Measurements from ENCODE around the gene THSD7B.

THSD7B gene

DNA sequence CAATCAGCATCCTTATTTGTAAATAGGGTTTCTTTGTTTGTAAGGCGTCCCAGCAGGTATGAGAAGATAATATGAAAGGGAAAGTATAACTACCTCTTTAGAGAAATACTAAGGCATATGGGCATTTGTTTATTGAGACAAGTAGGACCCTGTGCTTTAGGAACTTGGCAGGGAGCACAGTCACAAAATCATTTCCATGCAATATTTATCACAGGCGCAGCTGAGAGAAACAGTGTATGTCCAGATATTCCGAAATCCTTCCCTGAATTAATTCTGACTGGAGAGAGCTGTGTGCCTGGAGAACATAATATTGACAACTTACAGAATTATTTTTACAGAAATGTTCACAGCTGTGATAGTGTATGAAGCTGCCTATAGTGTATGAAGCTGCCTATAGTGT is 416.7 kb downstream of the THSD7B start:
- Histone ChIP-seq H3K27ac (ENCODE audit: low read depth, low read length) (no peak overlapping the region), H3K4me3 (ENCODE audit: low read length) (no peak overlapping the region), H4K20me1 (ENCODE audit: control insufficient read depth, insufficient read depth, low read depth, low read length) (no peaks in the 10 kb centered on the region), H3K4me2 (ENCODE audit: low read length) (no peak overlapping the region), H3K9me2 (replicated peaks; ENCODE audit: control insufficient read depth, low read length) (no peaks in the 10 kb centered on the region), H3K4me1 (ENCODE audit: control insufficient read depth, low read length) (no peaks in the 10 kb centered on the region), H3F3A (ENCODE audit: control insufficient read depth, insufficient read depth) (no peaks in the 10 kb centered on the region), H3K27me3 (ENCODE audit: control insufficient read depth, low read length) (no peaks in the 10 kb centered on the region), H3K9me3 (ENCODE audit: control insufficient read depth, insufficient read depth, low read length) (no peaks in the 10 kb centered on the region), H3K79me2 (ENCODE audit: control insufficient read depth, low read length) (no peaks in the 10 kb centered on the region), H3K36me3 (ENCODE audit: control insufficient read depth, low read length) (no peaks in the 10 kb centered on the region)
- TF ChIP-seq EZH2phosphoT487 (IDR thresholded peaks at IDR 0.05; ENCODE audit: borderline replicate concordance, low read length) = no peak
- TF ChIP-seq, protein P1, sequence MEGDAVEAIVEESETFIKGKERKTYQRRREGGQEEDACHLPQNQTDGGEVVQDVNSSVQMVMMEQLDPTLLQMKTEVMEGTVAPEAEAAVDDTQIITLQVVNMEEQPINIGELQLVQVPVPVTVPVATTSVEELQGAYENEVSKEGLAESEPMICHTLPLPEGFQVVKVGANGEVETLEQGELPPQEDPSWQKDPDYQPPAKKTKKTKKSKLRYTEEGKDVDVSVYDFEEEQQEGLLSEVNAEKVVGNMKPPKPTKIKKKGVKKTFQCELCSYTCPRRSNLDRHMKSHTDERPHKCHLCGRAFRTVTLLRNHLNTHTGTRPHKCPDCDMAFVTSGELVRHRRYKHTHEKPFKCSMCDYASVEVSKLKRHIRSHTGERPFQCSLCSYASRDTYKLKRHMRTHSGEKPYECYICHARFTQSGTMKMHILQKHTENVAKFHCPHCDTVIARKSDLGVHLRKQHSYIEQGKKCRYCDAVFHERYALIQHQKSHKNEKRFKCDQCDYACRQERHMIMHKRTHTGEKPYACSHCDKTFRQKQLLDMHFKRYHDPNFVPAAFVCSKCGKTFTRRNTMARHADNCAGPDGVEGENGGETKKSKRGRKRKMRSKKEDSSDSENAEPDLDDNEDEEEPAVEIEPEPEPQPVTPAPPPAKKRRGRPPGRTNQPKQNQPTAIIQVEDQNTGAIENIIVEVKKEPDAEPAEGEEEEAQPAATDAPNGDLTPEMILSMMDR (IDR thresholded peaks at IDR 0.05; ENCODE audit: low read depth, low read length, poor library complexity, severe bottlenecking) = no peak

DNA sequence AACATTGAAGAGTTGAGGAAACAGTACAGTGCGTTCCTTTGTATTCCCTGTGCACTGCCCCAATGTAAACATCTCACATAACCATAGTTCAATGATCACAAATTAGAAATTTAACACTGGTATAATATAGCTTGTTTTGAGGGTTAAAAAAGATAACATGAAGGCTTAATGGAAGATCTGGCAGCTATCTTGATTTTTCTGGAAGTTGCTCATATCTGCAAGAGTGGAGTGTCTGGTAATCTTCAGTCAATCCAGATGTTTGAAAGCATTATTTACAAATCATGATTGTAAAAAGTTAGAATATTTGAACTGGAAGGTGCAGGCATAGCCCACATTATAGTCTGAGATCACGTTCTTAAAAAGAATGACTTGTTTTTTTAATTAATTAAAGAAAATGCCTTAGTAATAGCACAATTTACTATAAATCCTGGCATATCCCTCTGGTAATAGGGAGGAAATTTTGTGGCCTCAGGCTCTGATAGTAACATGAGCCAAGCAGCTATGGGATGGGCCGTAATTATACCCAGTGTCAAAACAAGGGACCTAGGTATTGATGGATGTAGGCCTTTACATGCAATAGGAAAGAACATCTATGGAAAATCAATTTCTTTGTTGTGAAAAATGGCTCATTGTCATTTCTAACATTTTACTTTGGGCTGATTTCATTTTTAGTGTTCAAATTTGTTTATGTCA is 418.0 kb downstream of the THSD7B start:
- Histone ChIP-seq H3F3A (ENCODE audit: control insufficient read depth, insufficient read depth) (no peaks in the 10 kb centered on the region), H3K4me3 (ENCODE audit: low read length) (no peak overlapping the region), H3K4me1 (ENCODE audit: control insufficient read depth, low read length) (no peaks in the 10 kb centered on the region), H3K79me2 (ENCODE audit: control insufficient read depth, low read length) (no peaks in the 10 kb centered on the region), H3K9me3 (ENCODE audit: control insufficient read depth, insufficient read depth, low read length) (no peaks in the 10 kb centered on the region), H3K9me2 (replicated peaks; ENCODE audit: control insufficient read depth, low read length) (no peaks in the 10 kb centered on the region), H3K4me2 (ENCODE audit: low read length) (no peak overlapping the region), H4K20me1 (ENCODE audit: control insufficient read depth, insufficient read depth, low read depth, low read length) (no peaks in the 10 kb centered on the region), H3K27ac (ENCODE audit: low read depth, low read length) (no peak overlapping the region), H3K27me3 (ENCODE audit: control insufficient read depth, low read length) (no peaks in the 10 kb centered on the region), H3K36me3 (ENCODE audit: control insufficient read depth, low read length) (no peaks in the 10 kb centered on the region)
- no peak for TF ChIP-seq EZH2phosphoT487 (IDR thresholded peaks at IDR 0.05; ENCODE audit: borderline replicate concordance, low read length)
- TF ChIP-seq, protein P1 (IDR thresholded peaks at IDR 0.05; ENCODE audit: low read depth, low read length, poor library complexity, severe bottlenecking) = no peak

DNA sequence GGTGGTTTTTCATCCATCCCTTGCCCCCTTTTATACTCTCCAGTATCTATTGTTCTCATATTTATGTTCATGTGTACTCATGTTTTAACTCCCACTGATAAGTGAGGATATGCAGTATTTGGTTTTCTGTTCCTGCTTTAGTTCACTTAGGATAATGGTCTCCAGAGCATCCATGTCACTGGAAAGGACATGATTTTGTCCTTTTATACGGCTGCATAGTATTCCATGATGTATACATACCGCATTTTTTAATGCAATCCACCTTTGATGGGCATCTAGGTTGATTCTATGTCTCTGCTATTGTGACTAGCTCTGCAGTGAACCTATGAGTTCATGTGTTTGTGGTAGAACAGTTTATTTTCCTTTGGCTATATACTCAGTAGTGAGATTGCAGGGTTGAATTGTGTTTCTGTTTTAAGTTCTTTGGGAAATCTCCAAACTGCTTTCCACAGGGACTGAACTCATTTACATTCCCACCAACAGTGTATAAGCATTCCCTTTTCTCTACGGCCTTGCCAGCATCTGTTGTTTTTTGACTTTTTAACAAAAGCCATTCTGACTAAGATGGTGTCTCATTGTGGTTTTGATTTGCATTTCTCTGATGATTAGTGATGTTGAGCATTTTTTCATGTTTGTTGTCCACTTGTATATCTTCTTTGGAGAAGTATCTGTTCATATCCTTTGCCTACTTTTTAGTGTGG is 420.2 kb downstream of the THSD7B start:
- no peak for TF ChIP-seq EZH2phosphoT487 (IDR thresholded peaks at IDR 0.05; ENCODE audit: borderline replicate concordance, low read length)
- TF ChIP-seq, protein P1 (IDR thresholded peaks at IDR 0.05; ENCODE audit: low read depth, low read length, poor library complexity, severe bottlenecking) = no peak
- Histone ChIP-seq H3K9me2 (replicated peaks; ENCODE audit: control insufficient read depth, low read length) (no peaks in the 10 kb centered on the region), H4K20me1 (ENCODE audit: control insufficient read depth, insufficient read depth, low read depth, low read length) (no peaks in the 10 kb centered on the region), H3K4me1 (ENCODE audit: control insufficient read depth, low read length) (no peaks in the 10 kb centered on the region), H3K79me2 (ENCODE audit: control insufficient read depth, low read length) (no peaks in the 10 kb centered on the region), H3F3A (ENCODE audit: control insufficient read depth, insufficient read depth) (no peaks in the 10 kb centered on the region), H3K4me3 (ENCODE audit: low read length) (no peak overlapping the region), H3K4me2 (ENCODE audit: low read length) (no peak overlapping the region), H3K27ac (ENCODE audit: low read depth, low read length) (no peak overlapping the region), H3K27me3 (ENCODE audit: control insufficient read depth, low read length) (no peaks in the 10 kb centered on the region), H3K36me3 (ENCODE audit: control insufficient read depth, low read length) (no peaks in the 10 kb centered on the region), H3K9me3 (ENCODE audit: control insufficient read depth, insufficient read depth, low read length) (no peaks in the 10 kb centered on the region)

Data from DOHH2 (cell line).